Prostate gland (tissue), 2 donors: ENCODE results near the gene RACK1. TPM values are rescaled to one million over a fixed set of nuclear protein-coding genes. Genes with fewer than 3 reads are reported as not detected.

ENCODE experiments used
- DNase-seq: peaks from one replicate; pipeline ENCODE4 v3.0.0-alpha.2; 2019; ENCODE audit warnings: low spot score
- H3K27ac ChIP-seq, 2 donors: fragments of 200-600 bp; sonication (generic); 2 replicates each; pipeline ENCODE4 v1.5.1; 2017 to 2019
- H3K27me3 ChIP-seq: fragments of 200-600 bp; sonication (generic); replicated peaks from 2 replicates; pipeline ENCODE4 v1.5.1; 2019; ENCODE audit not compliant: insufficient read depth
- H3K36me3 ChIP-seq, 2 donors: fragments of 200-600 bp; sonication (generic); 1 replicate in 1 of 2; 2 replicates in 1 of 2; pipeline versions ENCODE4 v1.5.1 to v1.8.1; 2017 to 2019
- H3K4me1 ChIP-seq: fragments of 200-600 bp; sonication (generic); replicated peaks from 2 replicates; pipeline ENCODE4 v1.5.1; 2019
- H3K4me3 ChIP-seq, 2 donors: fragments of 200-600 bp; sonication (generic); 2 replicates each; pipeline ENCODE4 v1.5.1; 2017 to 2019
- H3K9me3 ChIP-seq: fragments of 200-600 bp; sonication (generic); 2 replicates; pipeline ENCODE4 v1.5.1; 2017
- POLR2A ChIP-seq: fragments of 450-650 bp; IDR thresholded peaks from one replicate; pipeline ENCODE4 v1.6.1; 2016; ENCODE audit warnings: antibody characterized with exemption, mild to moderate bottlenecking
- POLR2AphosphoS5 ChIP-seq: sonication (generic); formaldehyde crosslinking; IDR thresholded peaks from one replicate; pipeline ENCODE4 v1.6.1; 2017; ENCODE audit warnings: antibody characterized with exemption
- WGBS: methylation state at CpG from one replicate; pipeline ENCODE4 v1.1.5; 2018; 5-methylcytosine and 5-hydroxymethylcytosine counted together
- intact Hi-C: fragments of 100-400 bp; cut with DNase I; formaldehyde crosslinking; loops from one replicate; pipeline ENCODE4 v1.14.2; 2022
- total RNA-seq, 2 donors: library from RNA; depleted of rRNA; stranded (reverse); fragments of >200 nt; gene quantifications; one replicate each; pipeline ENCODE4 v1.1.0, GENCODE V29; 2016
- TF ChIP-seq, protein P1 (sequence below), 4 experiments: fragments of 200-600 bp in 2 of 4; fragments of 450-650 bp in 2 of 4; sonication (generic) in 2 of 4; IDR thresholded peaks; 1 replicate in 3 of 4; 2 replicates in 1 of 4; pipeline ENCODE4 v1.5.1; 2016 to 2019; ENCODE audit warnings: antibody characterized with exemption in 4 of 4, mild to moderate bottlenecking in 2 of 4, moderate library complexity in 2 of 4

RACK1 gene
- total RNA-seq, 2 donors from 2014 or later, result 2,058 to 4,360 TPM

GRCh38 chr5:181233801-181234454, 9.8 kb downstream of the RACK1 start:
- no peak overlapping the region for H3K4me3 ChIP-seq
- H3K36me3 ChIP-seq, result peaks cover 20 to 28% of the 10 kb centered on the region in 2 donors
- intact Hi-C loops, result no loop called here
- no peaks in the 10 kb centered on the region for H3K4me1 ChIP-seq
- no peak for TF ChIP-seq POLR2A
- TF ChIP-seq, protein P1, sequence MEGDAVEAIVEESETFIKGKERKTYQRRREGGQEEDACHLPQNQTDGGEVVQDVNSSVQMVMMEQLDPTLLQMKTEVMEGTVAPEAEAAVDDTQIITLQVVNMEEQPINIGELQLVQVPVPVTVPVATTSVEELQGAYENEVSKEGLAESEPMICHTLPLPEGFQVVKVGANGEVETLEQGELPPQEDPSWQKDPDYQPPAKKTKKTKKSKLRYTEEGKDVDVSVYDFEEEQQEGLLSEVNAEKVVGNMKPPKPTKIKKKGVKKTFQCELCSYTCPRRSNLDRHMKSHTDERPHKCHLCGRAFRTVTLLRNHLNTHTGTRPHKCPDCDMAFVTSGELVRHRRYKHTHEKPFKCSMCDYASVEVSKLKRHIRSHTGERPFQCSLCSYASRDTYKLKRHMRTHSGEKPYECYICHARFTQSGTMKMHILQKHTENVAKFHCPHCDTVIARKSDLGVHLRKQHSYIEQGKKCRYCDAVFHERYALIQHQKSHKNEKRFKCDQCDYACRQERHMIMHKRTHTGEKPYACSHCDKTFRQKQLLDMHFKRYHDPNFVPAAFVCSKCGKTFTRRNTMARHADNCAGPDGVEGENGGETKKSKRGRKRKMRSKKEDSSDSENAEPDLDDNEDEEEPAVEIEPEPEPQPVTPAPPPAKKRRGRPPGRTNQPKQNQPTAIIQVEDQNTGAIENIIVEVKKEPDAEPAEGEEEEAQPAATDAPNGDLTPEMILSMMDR (IDR thresholded peaks at IDR 0.05), result no peak
- no peak for TF ChIP-seq POLR2AphosphoS5
- 91% methylated on average over 24 of the region's 24 CpGs for WGBS
- no peak overlapping the region for H3K27ac ChIP-seq
- DNase-seq, result no peak
- H3K27me3 ChIP-seq, result no peaks in the 10 kb centered on the region
- H3K9me3 ChIP-seq, result no peaks in the 10 kb centered on the region

DNA sequence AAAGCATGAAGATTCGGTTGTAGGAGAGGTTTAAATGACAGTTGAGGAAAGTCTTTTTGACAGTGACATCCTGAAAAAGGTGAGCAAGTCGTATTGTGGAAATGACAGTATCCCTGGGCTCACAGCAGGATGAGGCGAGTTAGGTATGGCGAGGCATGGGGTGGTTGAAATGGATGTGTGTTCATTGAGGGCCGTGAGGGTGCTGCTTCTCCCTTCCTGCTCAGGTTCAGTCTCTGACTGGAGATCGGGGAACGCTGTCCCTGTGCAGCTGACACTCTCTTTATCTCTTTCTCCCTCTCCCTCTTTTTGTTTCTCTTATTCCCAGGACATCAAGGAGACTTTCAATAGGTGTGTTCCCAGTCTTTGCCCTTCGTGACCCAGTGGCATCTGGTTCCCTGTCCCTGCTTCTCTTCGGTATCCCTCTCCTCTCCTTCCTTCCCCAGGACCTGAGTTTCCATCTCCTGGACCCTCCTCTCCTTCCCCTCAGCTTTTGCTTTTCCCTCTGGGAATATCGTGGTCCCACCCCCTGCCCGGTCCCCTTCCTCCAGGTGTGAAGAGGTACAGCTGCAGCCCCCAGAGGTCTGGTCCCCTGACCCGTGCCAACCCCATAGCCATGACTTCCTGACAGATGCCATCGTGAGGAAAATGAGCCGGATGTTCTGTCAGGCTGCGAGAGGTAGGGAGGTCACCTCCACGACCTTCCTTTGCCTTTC, 10.5 kb downstream of the RACK1 start:
- no peak overlapping the region for H3K27ac ChIP-seq
- H3K27me3 ChIP-seq, result no peaks in the 10 kb centered on the region
- H3K4me3 ChIP-seq, result no peak overlapping the region
- H3K36me3 ChIP-seq, result peaks cover 18 to 21% of the 10 kb centered on the region in 2 donors
- no peaks in the 10 kb centered on the region for H3K4me1 ChIP-seq
- H3K9me3 ChIP-seq, result no peaks in the 10 kb centered on the region
- no peak for DNase-seq
- TF ChIP-seq POLR2A (no peak), POLR2AphosphoS5 (no peak)
- TF ChIP-seq, protein P1 (IDR thresholded peaks at IDR 0.05), result no peak
- 84% methylated on average over 16 of the region's 16 CpGs for WGBS
- intact Hi-C loops, result no loop called here

DNA sequence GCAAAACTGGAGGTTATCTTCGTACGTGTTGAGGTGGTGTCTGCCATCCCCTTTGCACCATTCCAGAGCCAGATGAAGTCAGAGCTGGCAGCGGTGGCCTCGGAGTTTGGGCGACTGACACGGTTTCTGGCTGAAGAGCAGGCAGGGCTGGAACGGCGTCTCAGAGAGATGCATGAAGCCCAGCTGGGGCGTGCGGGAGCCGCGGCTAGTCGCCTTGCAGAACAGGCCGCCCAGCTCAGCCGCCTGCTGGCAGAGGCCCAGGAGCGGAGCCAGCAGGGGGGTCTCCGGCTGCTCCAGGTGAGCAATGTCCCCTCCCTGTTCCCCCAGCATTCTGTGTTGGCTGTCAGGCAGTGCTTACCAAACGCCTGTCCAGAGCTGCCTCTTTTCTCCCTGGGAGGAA, 11.1 kb downstream of the RACK1 start:
- TF ChIP-seq POLR2AphosphoS5, result no peak
- TF ChIP-seq POLR2A, result no peak
- TF ChIP-seq, protein P1 (IDR thresholded peaks at IDR 0.05), result no peak
- H3K4me3 ChIP-seq, result no peak overlapping the region
- 58% methylated on average over 9 of the region's 18 CpGs for WGBS
- no peak for DNase-seq
- intact Hi-C loops, result no loop called here
- no peak overlapping the region for H3K27ac ChIP-seq
- no peaks in the 10 kb centered on the region for H3K9me3 ChIP-seq
- H3K27me3 ChIP-seq, result no peaks in the 10 kb centered on the region
- peaks cover 12 to 14% of the 10 kb centered on the region in 2 donors for H3K36me3 ChIP-seq
- no peaks in the 10 kb centered on the region for H3K4me1 ChIP-seq

DNA sequence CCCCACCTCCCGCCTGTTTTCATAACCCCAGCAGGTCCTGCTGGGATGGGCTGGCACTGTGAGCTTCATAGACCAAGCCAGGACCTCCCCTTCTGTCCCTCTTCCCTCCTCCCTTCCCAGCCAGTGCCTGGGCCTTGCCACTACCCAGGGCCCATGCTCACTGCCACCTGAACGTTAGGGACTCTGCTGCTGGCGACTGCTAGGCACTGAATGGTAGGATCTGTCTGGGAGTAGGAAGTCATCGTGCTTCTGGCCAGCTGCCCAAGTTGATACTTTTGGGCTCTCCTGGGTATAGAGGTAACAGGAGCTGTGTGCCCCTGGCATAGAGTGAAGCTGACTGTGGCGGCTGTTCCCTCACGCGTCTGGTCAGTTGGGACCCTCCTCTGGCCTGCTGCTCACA, 12.3 kb downstream of the RACK1 start:
- Histone ChIP-seq H3K27ac (no peak overlapping the region), H3K27me3 (no peaks in the 10 kb centered on the region), H3K9me3 (no peaks in the 10 kb centered on the region), H3K36me3 (peaks cover 1 to 5% of the 10 kb centered on the region in 2 donors), H3K4me3 (no peak overlapping the region), H3K4me1 (no peaks in the 10 kb centered on the region)
- intact Hi-C loops, result no loop called here
- 85% methylated on average over 7 of the region's 7 CpGs for WGBS
- no peak for DNase-seq
- TF ChIP-seq POLR2A (no peak), POLR2AphosphoS5 (no peak)
- TF ChIP-seq, protein P1 (IDR thresholded peaks at IDR 0.05), result no peak

- H3K4me1 ChIP-seq, result no peaks in the 10 kb centered on the region
- intact Hi-C loops, result no loop called here
- H3K27me3 ChIP-seq, result no peaks in the 10 kb centered on the region
- TF ChIP-seq POLR2AphosphoS5 (no peak), POLR2A (no peak)
- TF ChIP-seq, protein P1 (IDR thresholded peaks at IDR 0.05), result no peak
- peaks cover 0 to 5% of the 10 kb centered on the region in 2 donors for H3K36me3 ChIP-seq
- H3K9me3 ChIP-seq, result no peaks in the 10 kb centered on the region
- H3K4me3 ChIP-seq, result no peak overlapping the region
- WGBS, result 85% methylated on average over 6 of the region's 6 CpGs
- DNase-seq, result no peak
- H3K27ac ChIP-seq, result no peak overlapping the region
Measured at GRCh38 chr5:181230551-181230950, 13.2 kb downstream of the RACK1 start.
